ENCODE data around the gene CSMD2. TPM values are rescaled to one million over a fixed set of nuclear protein-coding genes. Genes with fewer than 3 reads are reported as not detected.

CSMD2 gene
- total and polyA plus RNA-seq, 2 of the 4 experiments (the other 2 are of a cell fraction), result under 0.01 to 0.36 TPM

DNA sequence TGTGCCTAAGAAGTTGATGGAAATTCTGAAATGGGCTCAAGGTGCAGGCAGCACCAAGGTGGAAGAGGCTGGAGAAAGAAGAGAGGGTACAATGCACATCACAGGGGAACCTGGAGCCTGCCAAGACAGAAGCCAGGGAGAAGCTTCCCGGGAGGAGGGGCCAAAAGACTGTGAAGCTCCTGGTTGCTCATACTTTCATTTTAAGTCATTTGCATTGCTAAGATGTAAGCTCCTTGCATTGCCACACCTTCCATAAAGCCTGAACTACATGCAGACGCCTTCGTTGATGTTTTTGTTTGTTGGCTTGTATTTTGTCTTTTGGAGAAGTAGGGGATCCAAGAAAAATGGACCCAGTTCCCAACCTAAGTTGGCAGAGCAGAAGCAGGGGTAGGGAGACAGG is 232.2 kb downstream of the CSMD2 start:
- H3K9me3 ChIP-seq (ENCODE audit: control insufficient read depth, insufficient read depth, low read length), result peaks cover 28% of the 10 kb centered on the region
- no peak overlapping the region for H2BK20ac ChIP-seq (ENCODE audit: low read depth, low read length)
- BruUV-seq (replicated peaks), result no TSS peak
- in situ Hi-C loops (cut with MboI; ENCODE audit: low sequenced_read_pairs), result no loop called here
- H3K27me3 ChIP-seq (ENCODE audit: control insufficient read depth, insufficient read depth, low read length), result no peaks in the 10 kb centered on the region
- intact Hi-C loops (cut with micrococcal nuclease), result no loop called here
- DNase-seq (no peak), ATAC-seq (ENCODE audit: low read depth) (no peak)
- no CpG with 5 or more reads among the region's 3 CpGs for WGBS, 2 experiments (ENCODE audit: extremely low coverage in 2 of 2, insufficient read length in 1 of 2)
- no peak overlapping the region for H3K56ac ChIP-seq (ENCODE audit: extremely low read depth, insufficient read depth, low read length)
- H2AK9ac ChIP-seq (replicated peaks; ENCODE audit: low read depth, low read length, poor library complexity), result no peak overlapping the region
- H3K27ac ChIP-seq (ENCODE audit: insufficient read depth, low read length), result no peak overlapping the region
- no peak overlapping the region for H3K18ac ChIP-seq (ENCODE audit: low read depth, low read length)
- H3K4me3 ChIP-seq (ENCODE audit: insufficient read depth, low read depth, low read length), result no peak overlapping the region
- no peak for TF ChIP-seq RFX5 (IDR thresholded peaks at IDR 0.05; ENCODE audit: low read depth, low read length)
- TF ChIP-seq MAFK (IDR thresholded peaks at IDR 0.05; ENCODE audit: low read depth, low read length), result no peak
- TF ChIP-seq BHLHE40 (IDR thresholded peaks at IDR 0.05; ENCODE audit: low read depth, low read length), result no peak
- TF ChIP-seq, protein P1, sequence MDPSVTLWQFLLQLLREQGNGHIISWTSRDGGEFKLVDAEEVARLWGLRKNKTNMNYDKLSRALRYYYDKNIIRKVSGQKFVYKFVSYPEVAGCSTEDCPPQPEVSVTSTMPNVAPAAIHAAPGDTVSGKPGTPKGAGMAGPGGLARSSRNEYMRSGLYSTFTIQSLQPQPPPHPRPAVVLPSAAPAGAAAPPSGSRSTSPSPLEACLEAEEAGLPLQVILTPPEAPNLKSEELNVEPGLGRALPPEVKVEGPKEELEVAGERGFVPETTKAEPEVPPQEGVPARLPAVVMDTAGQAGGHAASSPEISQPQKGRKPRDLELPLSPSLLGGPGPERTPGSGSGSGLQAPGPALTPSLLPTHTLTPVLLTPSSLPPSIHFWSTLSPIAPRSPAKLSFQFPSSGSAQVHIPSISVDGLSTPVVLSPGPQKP (IDR thresholded peaks at IDR 0.05; ENCODE audit: borderline replicate concordance, low read depth, low read length), result no peak
- TF ChIP-seq, protein P2, sequence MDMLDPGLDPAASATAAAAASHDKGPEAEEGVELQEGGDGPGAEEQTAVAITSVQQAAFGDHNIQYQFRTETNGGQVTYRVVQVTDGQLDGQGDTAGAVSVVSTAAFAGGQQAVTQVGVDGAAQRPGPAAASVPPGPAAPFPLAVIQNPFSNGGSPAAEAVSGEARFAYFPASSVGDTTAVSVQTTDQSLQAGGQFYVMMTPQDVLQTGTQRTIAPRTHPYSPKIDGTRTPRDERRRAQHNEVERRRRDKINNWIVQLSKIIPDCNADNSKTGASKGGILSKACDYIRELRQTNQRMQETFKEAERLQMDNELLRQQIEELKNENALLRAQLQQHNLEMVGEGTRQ (IDR thresholded peaks at IDR 0.05; ENCODE audit: low read depth, low read length), result no peak
- TF ChIP-seq FOS (IDR thresholded peaks at IDR 0.05; ENCODE audit: low read depth, low read length), result no peak
- TF ChIP-seq CHD1 (IDR thresholded peaks at IDR 0.05; ENCODE audit: low read depth, low read length), result no peak
- TF ChIP-seq MAZ (IDR thresholded peaks at IDR 0.05; ENCODE audit: borderline replicate concordance, low read depth, low read length), result no peak
- TF ChIP-seq RAD21 (IDR thresholded peaks at IDR 0.05; ENCODE audit: low read length), result no peak
- H3K9me1 ChIP-seq (ENCODE audit: insufficient read depth, low read length), result no peaks in the 10 kb centered on the region
- H3K9ac ChIP-seq (ENCODE audit: low read depth, low read length), result no peak overlapping the region
- no peaks in the 10 kb centered on the region for H4K20me1 ChIP-seq (ENCODE audit: insufficient read depth, low read length)
- CTCF ChIA-PET, result no interaction called here
- H2AK5ac ChIP-seq (ENCODE audit: low read depth, low read length), result no peak overlapping the region
- no peak overlapping the region for H4K91ac ChIP-seq (ENCODE audit: insufficient read depth, low read depth, low read length)
- POLR2A ChIA-PET (ENCODE audit: unreplicated experiment), result no interaction called here
- no peak overlapping the region for H3K4me2 ChIP-seq (ENCODE audit: low read depth, low read length)
- H3K4me1 ChIP-seq (ENCODE audit: control insufficient read depth, insufficient read depth, low read length), result no peaks in the 10 kb centered on the region
- H4K5ac ChIP-seq (ENCODE audit: low read depth, low read length), result no peak overlapping the region
- H2BK5ac ChIP-seq (ENCODE audit: low read depth, low read length, poor library complexity, severe bottlenecking), result no peak overlapping the region
- H3K36me3 ChIP-seq (ENCODE audit: control insufficient read depth, insufficient read depth, low read length), result no peaks in the 10 kb centered on the region
- no peak overlapping the region for H3K23ac ChIP-seq (ENCODE audit: low read depth, low read length)
- no peak overlapping the region for H3K14ac ChIP-seq (replicated peaks; ENCODE audit: low read depth, low read length)
- no peaks in the 10 kb centered on the region for H3K79me1 ChIP-seq (ENCODE audit: low read depth in 1 of 2, low read length in 2 of 2)
- dilution Hi-C loops (cut with HindIII; ENCODE audit: low sequenced_read_pairs, unreplicated experiment), result no loop called here
- H2AFZ ChIP-seq (replicated peaks; ENCODE audit: low read length, poor library complexity), result no peak overlapping the region
- no peak overlapping the region for H3K4ac ChIP-seq (ENCODE audit: low read depth, low read length)
- H2BK120ac ChIP-seq (ENCODE audit: low read depth, low read length), result no peak overlapping the region
- H4K8ac ChIP-seq (ENCODE audit: low read depth in 2 of 2, low read length in 2 of 2), result no peak overlapping the region
- H2BK15ac ChIP-seq (ENCODE audit: low read depth, low read length), result no peak overlapping the region
